Naive thymus-derived CD8-positive, alpha-beta T cell (primary cell): ENCODE results near the gene ARID5B. TPM values are rescaled to one million over a fixed set of nuclear protein-coding genes. Genes with fewer than 3 reads are reported as not detected.

Experiments used
- ATAC-seq, 2 donors: fragments of 150-1000 bp; cut with Tn5 transposase in 1 of 2; sonication (Bioruptor Pico), chemical (Tn5 transposase) in 1 of 2; 1 replicate in 1 of 2; 2 replicates in 1 of 2; pipeline ENCODE4 v1.10.0; 2021; ENCODE audit warnings: mild to moderate bottlenecking in 2 of 2, moderate library complexity in 2 of 2
- POLR2A ChIA-PET: fragments of 350-600 bp; sonication (Branson Sonifier 250); formaldehyde crosslinking; loops from one replicate; lab custom pipeline; 2021; ENCODE audit warnings: antibody characterized with exemption; lab: Charles Lee
- DNase-seq, 10 donors: peaks; one replicate each; pipeline versions ENCODE4 v3.0.0 to v3.0.0-alpha.2; 2020 to 2022
- H3K27ac Mint-ChIP-seq, 10 donors: one replicate each; pipeline ENCODE4 v1.8.0; 2020 to 2022; ENCODE audit warnings: mild to moderate bottlenecking in 10 of 10, mixed read lengths in 10 of 10, moderate library complexity in 4 of 10, inconsistent platforms in 1 of 10
- H3K27me3 Mint-ChIP-seq, 5 donors: one replicate each; pipeline ENCODE4 v1.8.0; 2021 to 2022; ENCODE audit warnings: mixed read lengths in 5 of 5
- H3K36me3 Mint-ChIP-seq, 3 donors: one replicate each; pipeline ENCODE4 v1.8.0; 2020 to 2022; ENCODE audit warnings: mixed read lengths in 3 of 3, mild to moderate bottlenecking in 2 of 3, inconsistent platforms in 1 of 3
- H3K4me1 Mint-ChIP-seq, 4 donors: one replicate each; pipeline ENCODE4 v1.8.0; 2021 to 2022; ENCODE audit warnings: mixed read lengths in 4 of 4
- H3K4me3 Mint-ChIP-seq, 10 donors: one replicate each; pipeline ENCODE4 v1.8.0; 2020 to 2022; ENCODE audit warnings: mild to moderate bottlenecking in 10 of 10, mixed read lengths in 10 of 10, moderate library complexity in 6 of 10, inconsistent platforms in 1 of 10
- H3K9me3 Mint-ChIP-seq, 9 donors: one replicate each; pipeline ENCODE4 v1.8.0; 2020 to 2022; ENCODE audit warnings: mixed read lengths in 9 of 9, mild to moderate bottlenecking in 3 of 9, inconsistent platforms in 1 of 9, moderate library complexity in 1 of 9
- polyA plus RNA-seq, 3 donors: library from polyadenylated mRNA; unstranded; fragments of 300-500 nt; fragmentation: Illumina TruSeq; gene quantifications; one replicate each; pipeline ENCODE4 v1.2.3, GENCODE V29; 2021
- total RNA-seq, 8 experiments: library from RNA in 2 of 8; stranded (reverse) in 2 of 8; gene quantifications; one replicate each; pipeline ENCODE4 v1.2.3 and lab custom pipeline; 2021 to 2026

ARID5B gene
- total and polyA plus RNA-seq, 5 experiments from 2014 or later, result 9.6 to 22.5 (median 12.6) TPM

DNA sequence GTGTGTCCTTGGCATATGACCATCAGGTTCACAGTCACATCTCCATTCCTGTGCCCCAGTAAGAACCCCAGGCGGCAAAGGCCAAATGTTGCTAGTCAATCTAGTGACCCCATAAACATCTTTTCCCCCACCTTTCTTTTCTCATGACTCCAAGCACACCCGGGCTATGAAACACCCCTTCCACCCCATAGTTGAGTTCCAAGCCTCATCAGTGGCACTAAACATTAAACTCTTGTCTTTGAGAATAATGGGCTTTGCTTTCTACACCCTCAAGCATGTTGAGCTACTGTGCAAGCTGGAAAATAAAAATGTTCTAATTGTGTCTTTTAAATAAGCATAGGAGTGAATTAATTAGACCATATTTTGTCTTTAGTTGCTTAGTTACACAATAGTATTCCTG is 9.4 kb downstream of the ARID5B start:
- Mint-ChIP-seq H3K4me1 (peaks cover 12 to 60% (median 34%) of the 10 kb centered on the region in 4 donors), H3K9me3 (no peaks in the 10 kb centered on the region), H3K4me3 (no peak overlapping the region), H3K27me3 (no peaks in the 10 kb centered on the region), H3K36me3 (peaks cover 3 to 20% (median 7%) of the 10 kb centered on the region in 3 donors), H3K27ac (peak overlapping the region in 2 of 10 donors; percentile 6 to 52)
- POLR2A ChIA-PET, result no interaction called here
- ATAC-seq (no peak), DNase-seq (no peak)

GRCh38 chr10:61911425-61911824 is 9.9 kb downstream of the ARID5B start:
- DNase-seq (no peak), ATAC-seq (no peak)
- Mint-ChIP-seq H3K27me3 (no peaks in the 10 kb centered on the region), H3K4me1 (peaks cover 12 to 56% (median 32%) of the 10 kb centered on the region in 4 donors), H3K4me3 (no peak overlapping the region), H3K27ac (no peak overlapping the region), H3K36me3 (peaks cover 3 to 20% (median 7%) of the 10 kb centered on the region in 3 donors), H3K9me3 (no peaks in the 10 kb centered on the region)
- POLR2A ChIA-PET, result no interaction called here

GRCh38 chr10:61912981-61913380 is 11.5 kb downstream of the ARID5B start:
- Mint-ChIP-seq H3K36me3 (peaks cover 12 to 26% (median 14%) of the 10 kb centered on the region in 3 donors), H3K9me3 (peaks cover 0 to 8% (median 4%) of the 10 kb centered on the region in 9 donors), H3K27me3 (no peaks in the 10 kb centered on the region), H3K27ac (peak overlapping the region in 1 of 10 donors; percentile 40), H3K4me1 (peaks cover 13 to 61% (median 39%) of the 10 kb centered on the region in 4 donors), H3K4me3 (no peak overlapping the region)
- DNase-seq (no peak), ATAC-seq (no peak)
- POLR2A ChIA-PET, result no interaction called here

- Mint-ChIP-seq H3K27ac (no peak overlapping the region), H3K4me1 (peaks cover 15 to 59% (median 34%) of the 10 kb centered on the region in 4 donors), H3K4me3 (no peak overlapping the region), H3K27me3 (no peaks in the 10 kb centered on the region), H3K9me3 (peaks cover 0 to 11% (median 6%) of the 10 kb centered on the region in 9 donors), H3K36me3 (peaks cover 16 to 37% (median 23%) of the 10 kb centered on the region in 3 donors)
- ATAC-seq (no peak), DNase-seq (no peak)
- POLR2A ChIA-PET, result interaction anchor here (1.2 kb wide), 1 partner anchor 16 kb away, joined by 4 read pairs; no protein-coding TSS in a partner anchor
Measured at GRCh38 chr10:61918140-61918539, 16.6 kb downstream of the ARID5B start.

GRCh38 chr10:61918989-61919388 is 17.5 kb downstream of the ARID5B start:
- H3K9me3 Mint-ChIP-seq, result peaks cover 0 to 11% (median 6%) of the 10 kb centered on the region in 9 donors
- H3K4me3 Mint-ChIP-seq, result peak overlapping the region in 1 of 10 donors; percentile 36
- H3K27ac Mint-ChIP-seq, result peak overlapping the region in 2 of 10 donors; percentile 8 to 16
- H3K4me1 Mint-ChIP-seq, result peaks cover 21 to 64% (median 39%) of the 10 kb centered on the region in 4 donors
- DNase-seq (no peak), ATAC-seq (no peak)
- H3K36me3 Mint-ChIP-seq, result peaks cover 16 to 38% (median 23%) of the 10 kb centered on the region in 3 donors
- POLR2A ChIA-PET, result no interaction called here
- H3K27me3 Mint-ChIP-seq, result no peaks in the 10 kb centered on the region

- Mint-ChIP-seq H3K27me3 (no peaks in the 10 kb centered on the region), H3K9me3 (peaks cover 0 to 11% (median 6%) of the 10 kb centered on the region in 9 donors), H3K27ac (peak overlapping the region in 1 of 10 donors; percentile 16), H3K4me1 (peaks cover 24 to 64% (median 39%) of the 10 kb centered on the region in 4 donors), H3K36me3 (peaks cover 16 to 38% (median 26%) of the 10 kb centered on the region in 3 donors), H3K4me3 (no peak overlapping the region)
- DNase-seq (no peak), ATAC-seq (no peak)
- POLR2A ChIA-PET, result no interaction called here
Measured at GRCh38 chr10:61919646-61920215, 18.2 kb downstream of the ARID5B start.

GRCh38 chr10:61921143-61921542 is 19.6 kb downstream of the ARID5B start:
- Mint-ChIP-seq H3K9me3 (peaks cover 0 to 15% (median 6%) of the 10 kb centered on the region in 9 donors), H3K4me3 (no peak overlapping the region), H3K36me3 (peaks cover 9 to 39% (median 38%) of the 10 kb centered on the region in 3 donors), H3K27me3 (no peaks in the 10 kb centered on the region), H3K4me1 (peaks cover 22 to 56% (median 35%) of the 10 kb centered on the region in 4 donors), H3K27ac (peak overlapping the region in 2 of 10 donors; percentile 16 to 69)
- POLR2A ChIA-PET, result no interaction called here
- no peak for ATAC-seq
- no peak for DNase-seq

- Mint-ChIP-seq H3K27ac (peak overlapping the region in 3 of 10 donors; percentile 11 to 69 (median 54)), H3K4me3 (no peak overlapping the region), H3K27me3 (no peaks in the 10 kb centered on the region), H3K4me1 (peaks cover 17 to 49% (median 27%) of the 10 kb centered on the region in 4 donors), H3K36me3 (peaks cover under 1 to 30% (median 30%) of the 10 kb centered on the region in 3 donors), H3K9me3 (peaks cover 0 to 6% (median 0%) of the 10 kb centered on the region in 9 donors)
- POLR2A ChIA-PET, result no interaction called here
- DNase-seq (no peak), ATAC-seq (no peak)
Measured at GRCh38 chr10:61923210-61923949, 21.9 kb downstream of the ARID5B start.

DNA sequence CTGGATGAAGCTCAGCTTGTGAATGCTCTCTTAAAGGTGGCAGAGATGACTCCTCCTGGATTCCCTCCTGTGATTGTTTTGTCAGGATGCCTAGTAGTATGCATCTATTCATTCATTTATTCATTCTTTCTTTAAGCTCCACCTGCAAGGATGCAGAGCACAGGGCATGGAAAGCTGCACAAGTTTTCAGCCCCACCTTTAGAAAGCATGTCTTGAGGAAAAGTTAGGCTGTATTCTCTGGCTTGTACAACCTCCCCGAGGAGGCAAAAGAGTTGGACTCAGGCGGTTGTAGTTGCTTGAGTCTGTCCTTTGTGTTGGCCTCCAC is 22.4 kb downstream of the ARID5B start:
- no peak for ATAC-seq
- no peak for DNase-seq
- Mint-ChIP-seq H3K27ac (no peak overlapping the region), H3K4me3 (no peak overlapping the region), H3K36me3 (peaks cover 0 to 33% (median 28%) of the 10 kb centered on the region in 3 donors), H3K4me1 (peaks cover 17 to 46% (median 28%) of the 10 kb centered on the region in 4 donors), H3K27me3 (no peaks in the 10 kb centered on the region), H3K9me3 (peaks cover 0 to 4% (median 0%) of the 10 kb centered on the region in 9 donors)
- POLR2A ChIA-PET, result no interaction called here

GRCh38 chr10:61929555-61929954 is 28.1 kb downstream of the ARID5B start:
- Mint-ChIP-seq H3K27me3 (no peaks in the 10 kb centered on the region), H3K27ac (peak overlapping the region in 1 of 10 donors; percentile 34), H3K4me3 (no peak overlapping the region), H3K4me1 (peaks cover 8 to 44% (median 26%) of the 10 kb centered on the region in 4 donors), H3K36me3 (peaks cover 5 to 49% (median 23%) of the 10 kb centered on the region in 3 donors), H3K9me3 (peaks cover 0 to 7% (median 0%) of the 10 kb centered on the region in 9 donors)
- no peak for DNase-seq
- no peak for ATAC-seq
- POLR2A ChIA-PET, result no interaction called here

DNA sequence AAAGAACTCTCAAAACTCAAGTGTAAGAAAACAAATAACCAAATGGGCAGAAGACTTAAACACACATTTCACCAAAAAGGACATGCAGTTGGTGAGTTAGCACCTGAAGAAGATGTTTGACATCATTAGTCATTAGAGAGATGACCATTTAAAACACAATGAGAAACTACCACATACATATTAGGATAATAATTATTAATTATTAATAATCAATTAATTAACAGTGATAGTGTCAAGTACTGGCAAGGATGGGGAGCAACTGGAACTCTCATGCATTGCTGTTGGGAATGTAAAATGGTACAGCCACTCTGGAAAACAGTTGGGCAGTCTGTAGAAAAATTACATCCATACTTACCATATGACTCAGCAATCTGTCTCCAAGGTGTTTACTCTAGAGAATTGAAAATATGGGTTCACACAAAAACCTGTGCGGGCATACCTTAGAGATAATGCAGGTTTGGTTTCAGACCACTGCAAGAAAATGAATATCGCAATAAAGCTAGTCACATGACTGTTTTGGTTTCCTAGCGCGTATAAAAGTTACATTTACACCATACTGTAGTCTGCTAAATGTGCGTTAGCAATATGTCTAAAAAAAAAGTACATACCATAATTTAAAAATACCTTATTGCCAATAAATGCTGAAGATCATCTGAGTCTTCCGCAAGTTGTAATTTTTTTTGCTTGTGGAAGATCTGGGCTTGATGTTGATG is 30.3 kb downstream of the ARID5B start:
- no peak for DNase-seq
- no peaks in the 10 kb centered on the region for H3K27me3 Mint-ChIP-seq
- peak overlapping the region in 1 of 10 donors; percentile 35 for H3K27ac Mint-ChIP-seq
- peaks cover 5 to 34% (median 16%) of the 10 kb centered on the region in 3 donors for H3K36me3 Mint-ChIP-seq
- no peak overlapping the region for H3K4me3 Mint-ChIP-seq
- POLR2A ChIA-PET, result no interaction called here
- H3K4me1 Mint-ChIP-seq, result peaks cover 8 to 52% (median 28%) of the 10 kb centered on the region in 4 donors
- no peak for ATAC-seq
- peaks cover 0 to 3% (median 0%) of the 10 kb centered on the region in 9 donors for H3K9me3 Mint-ChIP-seq

DNA sequence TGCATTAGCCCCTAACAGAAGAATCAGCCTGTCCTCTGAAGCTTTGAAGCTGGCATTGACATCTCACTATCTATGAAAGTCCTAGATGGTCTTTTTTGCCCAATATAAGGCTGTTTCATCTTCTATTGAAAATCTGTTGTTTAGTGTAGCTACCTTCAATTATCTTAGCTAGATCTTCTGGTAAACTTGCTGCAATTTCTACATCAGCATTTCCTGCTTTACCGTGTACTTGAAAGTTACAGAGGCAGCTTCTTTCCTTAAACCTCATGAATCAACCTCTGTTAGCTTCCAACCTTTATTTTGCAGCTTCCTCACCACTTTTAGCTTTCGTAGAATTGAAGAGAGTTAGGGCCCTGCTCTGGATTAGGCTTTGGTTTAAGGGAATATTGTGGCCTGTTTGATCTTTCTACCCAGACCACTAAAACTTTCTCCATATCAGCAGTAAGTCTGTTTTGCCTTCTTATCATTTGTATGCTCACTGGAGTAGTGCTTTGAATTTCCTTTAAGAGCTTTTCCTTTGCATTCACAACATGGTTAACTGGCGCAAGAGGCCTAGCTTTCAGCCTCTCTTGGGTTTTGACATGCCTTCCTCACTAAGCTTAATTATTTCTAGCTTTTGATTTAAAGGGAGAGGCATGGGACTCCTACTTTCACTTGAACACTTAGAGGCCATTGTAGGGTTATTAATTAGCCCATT is 32.5 kb downstream of the ARID5B start:
- POLR2A ChIA-PET, result interaction anchor here (1.2 to 1.4 kb wide), 2 partner anchors 17 to 30 kb away, joined by 3 to 4 read pairs; no protein-coding TSS in a partner anchor
- ATAC-seq (peak in 1 of 2 donors; percentile 23), DNase-seq (peak in 2 of 10 donors; percentile 1 to 15)
- Mint-ChIP-seq H3K36me3 (peaks cover 5 to 26% (median 20%) of the 10 kb centered on the region in 3 donors), H3K9me3 (peaks cover 0 to 3% (median 0%) of the 10 kb centered on the region in 9 donors), H3K4me3 (peak overlapping the region in 2 of 10 donors; percentile 4 to 47), H3K27ac (peak overlapping the region in 9 of 10 donors; percentile 0 to 82 (median 25)), H3K4me1 (peaks cover 13 to 67% (median 41%) of the 10 kb centered on the region in 4 donors), H3K27me3 (no peaks in the 10 kb centered on the region)
